H9 (cell line): ENCODE data around the gene CBLIF. TPM values are rescaled to one million over a fixed set of nuclear protein-coding genes. Genes with fewer than 3 reads are reported as not detected.

Experiments
- DNase-seq: peaks from one replicate; pipeline ENCODE4 v3.0.0-alpha.2; 2017
- H2AFZ ChIP-seq: one replicate; pipeline ENCODE4 v1.6.1; 2013; ENCODE audit warnings: mild to moderate bottlenecking, low read length, control low read depth, moderate library complexity
- H2AK5ac ChIP-seq: 2 replicates; pipeline ENCODE4 v1.6.1; 2013; ENCODE audit warnings: low read length, control low read depth, mixed read lengths; ENCODE audit not compliant: insufficient read length
- H2BK120ac ChIP-seq: one replicate; pipeline ENCODE4 v1.6.1; 2013; ENCODE audit warnings: low read depth, mild to moderate bottlenecking, low read length, control low read depth, inconsistent platforms; ENCODE audit not compliant: poor library complexity, severe bottlenecking
- H2BK12ac ChIP-seq: 2 replicates; pipeline ENCODE4 v1.6.1; 2013; ENCODE audit warnings: low read length, control low read depth, mixed read lengths, low read depth; ENCODE audit not compliant: insufficient read length
- H2BK15ac ChIP-seq: 2 replicates; pipeline ENCODE4 v1.6.1; 2013; ENCODE audit warnings: low read depth, low read length, control low read depth
- H2BK20ac ChIP-seq: one replicate; pipeline ENCODE4 v1.6.1; 2013; ENCODE audit warnings: low read depth, mild to moderate bottlenecking, low read length, control low read depth, inconsistent platforms; ENCODE audit not compliant: poor library complexity, severe bottlenecking
- H2BK5ac ChIP-seq: 2 replicates; pipeline ENCODE4 v1.6.1; 2013; ENCODE audit warnings: low read length, control low read depth, mixed read lengths; ENCODE audit not compliant: insufficient read length
- H3K14ac ChIP-seq: 2 replicates; pipeline ENCODE4 v1.6.1; 2013; ENCODE audit warnings: low read length, control low read depth; ENCODE audit not compliant: insufficient read depth
- H3K18ac ChIP-seq: 2 replicates; pipeline ENCODE4 v1.6.1; 2013; ENCODE audit warnings: low read depth, mild to moderate bottlenecking, mixed read lengths, low read length, control low read depth; ENCODE audit not compliant: insufficient read length
- H3K23ac ChIP-seq: 2 replicates; pipeline ENCODE4 v1.6.1; 2013; ENCODE audit warnings: low read length, control low read depth, mixed read lengths, low read depth; ENCODE audit not compliant: insufficient read length
- H3K23me2 ChIP-seq: 2 replicates; pipeline ENCODE4 v1.6.1; 2013; ENCODE audit warnings: low read depth, mild to moderate bottlenecking, mixed read lengths, low read length, control low read depth; ENCODE audit not compliant: insufficient read length, poor library complexity, severe bottlenecking
- H3K27ac ChIP-seq: 2 replicates; pipeline ENCODE4 v1.5.1; 2013; ENCODE audit warnings: low read length, control low read depth, mixed read lengths, low read depth; ENCODE audit not compliant: insufficient read length
- H3K27me3 ChIP-seq: 2 replicates; pipeline ENCODE4 v1.6.1; 2013; ENCODE audit warnings: low read length, control low read depth, inconsistent platforms; ENCODE audit not compliant: insufficient read depth
- H3K4ac ChIP-seq: 2 replicates; pipeline ENCODE4 v1.6.1; 2013; ENCODE audit warnings: low read depth, mild to moderate bottlenecking, control low read depth, inconsistent platforms, low read length, moderate library complexity
- H3K4me1 ChIP-seq: 2 replicates; pipeline ENCODE4 v1.6.1; 2013; ENCODE audit warnings: low read length, control low read depth, inconsistent platforms; ENCODE audit not compliant: insufficient read depth
- H3K4me2 ChIP-seq: 2 replicates; pipeline ENCODE4 v1.6.1; 2013; ENCODE audit warnings: low read length, control low read depth, mixed read lengths; ENCODE audit not compliant: insufficient read length, insufficient read depth
- H3K56ac ChIP-seq: 2 replicates; pipeline ENCODE4 v1.6.1; 2013; ENCODE audit warnings: low read depth, mild to moderate bottlenecking, mixed read lengths, low read length, control low read depth; ENCODE audit not compliant: insufficient read length
- H3K79me1 ChIP-seq: 2 replicates; pipeline ENCODE4 v1.6.1; 2013; ENCODE audit warnings: low read depth, mild to moderate bottlenecking, moderate library complexity, low read length, control low read depth, inconsistent platforms; ENCODE audit not compliant: insufficient read depth, poor library complexity, severe bottlenecking
- H3K79me2 ChIP-seq: 2 replicates; pipeline ENCODE4 v1.6.1; 2013; ENCODE audit warnings: low read length, control low read depth, inconsistent platforms; ENCODE audit not compliant: insufficient read depth
- H3K9ac ChIP-seq: 2 replicates; pipeline ENCODE4 v1.6.1; 2013; ENCODE audit warnings: low read length, control low read depth, mixed read lengths; ENCODE audit not compliant: insufficient read length; ENCODE audit errors: extremely low read depth
- H3K9me3 ChIP-seq: one replicate; pipeline ENCODE4 v1.6.1; 2013; ENCODE audit warnings: low read depth, low read length, inconsistent platforms; ENCODE audit not compliant: control insufficient read depth
- H3T11ph ChIP-seq: one replicate; pipeline ENCODE4 v1.6.1; 2013; ENCODE audit warnings: mild to moderate bottlenecking, low read length, control low read depth, inconsistent platforms
- H4K20me1 ChIP-seq: one replicate; pipeline ENCODE4 v1.6.1; 2013; ENCODE audit not compliant: control insufficient read depth, insufficient read length, insufficient read depth
- H4K5ac ChIP-seq: 2 replicates; pipeline ENCODE4 v1.6.1; 2013; ENCODE audit warnings: low read depth, mild to moderate bottlenecking, mixed read lengths, low read length, control low read depth; ENCODE audit not compliant: insufficient read length
- H4K8ac ChIP-seq: replicated peaks from 2 replicates; pipeline ENCODE4 v1.6.1; 2013; ENCODE audit warnings: low read length, control low read depth, mixed read lengths, low read depth; ENCODE audit not compliant: insufficient read length
- H4K91ac ChIP-seq: 2 replicates; pipeline ENCODE4 v1.6.1; 2013; ENCODE audit warnings: low read depth, mild to moderate bottlenecking, moderate library complexity, mixed read lengths, low read length, control low read depth; ENCODE audit not compliant: insufficient read length
- H3K27ac Mint-ChIP-seq, 3 experiments: 2 replicates in 2 of 3; 3 replicates in 1 of 3; pipeline ENCODE4 v1.8.0; 2020 to 2021; ENCODE audit warnings: mixed read lengths in 3 of 3, mild to moderate bottlenecking in 1 of 3, moderate library complexity in 1 of 3
- H3K27me3 Mint-ChIP-seq: 2 replicates; pipeline ENCODE4 v1.8.0; 2021; ENCODE audit warnings: low read depth, mild to moderate bottlenecking, moderate library complexity, mixed read lengths
- H3K36me3 Mint-ChIP-seq, 3 experiments: 2 replicates in 2 of 3; 3 replicates in 1 of 3; pipeline ENCODE4 v1.8.0; 2020 to 2021; ENCODE audit warnings: low read depth in 3 of 3, mixed read lengths in 3 of 3; ENCODE audit not compliant: insufficient read depth in 1 of 3
- H3K4me1 Mint-ChIP-seq, 2 experiments: 2 replicates each; pipeline ENCODE4 v1.8.0; 2020; ENCODE audit warnings: mixed read lengths in 2 of 2
- H3K4me3 Mint-ChIP-seq, 2 experiments: 2 replicates in 1 of 2; 3 replicates in 1 of 2; pipeline ENCODE4 v1.8.0; 2020 to 2021; ENCODE audit warnings: mild to moderate bottlenecking in 2 of 2, mixed read lengths in 2 of 2, moderate library complexity in 1 of 2
- H3K9me3 Mint-ChIP-seq, 2 experiments: 2 replicates in 1 of 2; 3 replicates in 1 of 2; pipeline ENCODE4 v1.8.0; 2020; ENCODE audit warnings: mild to moderate bottlenecking in 2 of 2, mixed read lengths in 2 of 2, moderate library complexity in 1 of 2
- CTCF ChIP-seq: fragments of 200-600 bp; sonication (generic); conservative IDR thresholded peaks from 3 replicates; pipeline ENCODE4 v1.8.0; 2021; ENCODE audit warnings: antibody characterized with exemption, mild to moderate bottlenecking
- WGBS: extraction: QIAGEN DNeasy Blood & Tissue Kit; methylation state at CpG from one replicate; pipeline ENCODE4 v1.1.7; 2013; ENCODE audit warnings: missing lambda C conversion rate, low lambda C conversion rate, mixed read lengths; ENCODE audit not compliant: insufficient read length; ENCODE audit errors: extremely low coverage; 5-methylcytosine and 5-hydroxymethylcytosine counted together
- total RNA-seq: library from RNA; stranded (reverse); gene quantifications from 2 replicates; pipeline ENCODE4 v1.2.1, GENCODE V29; 2021

Gene CBLIF
- total RNA-seq, 1 experiment from 2014 or later = not detected

- no peak overlapping the region for H3K4ac ChIP-seq
- no peak overlapping the region for H2BK120ac ChIP-seq
- no peak overlapping the region for H2BK20ac ChIP-seq
- H3K27me3 ChIP-seq = no peaks in the 10 kb centered on the region
- H4K91ac ChIP-seq = no peak overlapping the region
- Mint-ChIP-seq H3K27ac (peak overlapping the region in 2 of 3 experiments; percentile 5 to 32; a peak in 3 of 7 replicates), H3K27me3 (no peaks in the 10 kb centered on the region), H3K4me1 (no peaks in the 10 kb centered on the region), H3K36me3 (peaks cover 28 to 65% (median 63%) of the 10 kb centered on the region in 3 experiments), H3K9me3 (peaks cover 5 to 9% of the 10 kb centered on the region in 2 experiments; a peak in 4 of 5 replicates), H3K4me3 (no peak overlapping the region)
- no peak overlapping the region for H2AK5ac ChIP-seq
- no peak for TF ChIP-seq CTCF
- no peak overlapping the region for H3K27ac ChIP-seq
- no peak overlapping the region for H3T11ph ChIP-seq
- no peak overlapping the region for H4K8ac ChIP-seq
- no peak overlapping the region for H3K9ac ChIP-seq
- no peak for DNase-seq
- H3K23me2 ChIP-seq = no peaks in the 10 kb centered on the region
- H3K23ac ChIP-seq = no peak overlapping the region
- H2BK15ac ChIP-seq = no peak overlapping the region
- no peak overlapping the region for H2BK12ac ChIP-seq
- H4K5ac ChIP-seq = no peak overlapping the region
- no peak overlapping the region for H3K14ac ChIP-seq
- H4K20me1 ChIP-seq = no peaks in the 10 kb centered on the region
- H3K79me1 ChIP-seq = no peaks in the 10 kb centered on the region
- no CpG with 5 or more reads among the region's 4 CpGs for WGBS
- no peak overlapping the region for H3K4me2 ChIP-seq
- H2BK5ac ChIP-seq = no peak overlapping the region
- H3K18ac ChIP-seq = no peak overlapping the region
- H3K4me1 ChIP-seq = no peaks in the 10 kb centered on the region
- no peaks in the 10 kb centered on the region for H3K9me3 ChIP-seq
- no peak overlapping the region for H3K56ac ChIP-seq
- H3K79me2 ChIP-seq = no peaks in the 10 kb centered on the region
- no peak overlapping the region for H2AFZ ChIP-seq
These were observed 58.1 kb downstream of the CBLIF start for GRCh38 chr11:59787255-59787588.
